Measurements from ENCODE around the gene KDM5B.

Gene KDM5B

DNA sequence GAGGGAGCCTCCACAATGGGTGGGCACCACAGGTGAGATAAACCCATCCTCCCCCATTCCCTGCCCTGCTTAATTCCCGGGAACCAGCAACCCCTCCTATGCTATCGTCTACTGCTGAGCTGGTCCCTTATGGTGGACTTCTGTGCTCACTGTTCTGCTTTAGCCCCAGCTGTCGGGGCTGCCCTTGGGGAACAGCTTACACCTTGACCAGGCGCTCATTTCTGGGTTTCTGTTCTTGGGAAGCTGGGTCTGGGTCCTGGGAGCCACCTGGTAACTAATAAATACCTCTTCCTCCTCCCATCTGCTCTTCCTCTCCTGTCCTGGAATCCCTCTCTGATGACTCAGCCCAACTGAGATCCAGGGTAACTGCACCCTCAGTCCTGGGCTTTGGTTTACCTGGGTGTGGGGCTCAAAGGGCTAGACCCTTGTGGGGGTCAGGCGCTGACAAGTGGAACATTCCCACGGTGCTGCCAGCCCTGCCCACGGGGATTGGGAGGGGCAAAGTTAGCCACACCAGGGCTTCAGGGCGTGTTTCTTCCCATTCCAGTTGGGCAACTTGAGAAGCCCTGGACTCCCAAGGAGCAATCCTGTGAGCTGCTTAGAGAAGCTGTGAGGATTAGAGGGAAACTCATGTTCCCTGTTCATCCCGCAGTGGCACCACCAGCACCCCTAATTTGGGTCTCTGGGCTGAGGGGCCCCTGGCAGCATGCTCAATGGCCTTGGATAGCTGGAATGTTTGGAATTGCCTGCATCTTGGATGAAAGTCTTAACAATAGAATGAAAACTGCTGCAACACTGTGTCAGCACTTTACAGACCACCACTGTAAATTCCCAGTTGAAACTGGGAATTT, 4.2 kb upstream of the KDM5B start:
- Histone ChIP-seq H3K36me3 (ENCODE audit: insufficient read depth, low read length) (no peaks in the 10 kb centered on the region), H3K79me2 (ENCODE audit: insufficient read depth, low read length) (no peaks in the 10 kb centered on the region), H3K4me1 (ENCODE audit: insufficient read depth, low read length) (peaks cover 16% of the 10 kb centered on the region), H3K9me3 (ENCODE audit: insufficient read depth, low read length, severe bottlenecking) (no peaks in the 10 kb centered on the region), H3K4me3 (ENCODE audit: low read depth in 1 of 2, low read length in 2 of 2) (no peak overlapping the region), H2AFZ (ENCODE audit: low read depth, low read length) (no peak overlapping the region), H3K27me3 (ENCODE audit: insufficient read depth, low read length, poor library complexity) (peaks cover 59% of the 10 kb centered on the region), H3K9ac (ENCODE audit: low read depth, low read length) (no peak overlapping the region), H3K4me2 (ENCODE audit: insufficient read depth, low read length) (no peak overlapping the region), H4K20me1 (ENCODE audit: insufficient read depth, low read length) (0 out of 2 replicates have a peak, but pooled peaks cover 3% of the 10 kb centered on the region), H3K27ac (ENCODE audit: low read length) (no peak overlapping the region)
- ATAC-seq (ENCODE audit: insufficient read depth, low read depth) (no peak), DNase-seq (no peak)
- no peak for TF ChIP-seq EZH2 (IDR thresholded peaks at IDR 0.05; ENCODE audit: borderline replicate concordance, low read depth, low read length, severe bottlenecking)
- TF ChIP-seq, protein P1, sequence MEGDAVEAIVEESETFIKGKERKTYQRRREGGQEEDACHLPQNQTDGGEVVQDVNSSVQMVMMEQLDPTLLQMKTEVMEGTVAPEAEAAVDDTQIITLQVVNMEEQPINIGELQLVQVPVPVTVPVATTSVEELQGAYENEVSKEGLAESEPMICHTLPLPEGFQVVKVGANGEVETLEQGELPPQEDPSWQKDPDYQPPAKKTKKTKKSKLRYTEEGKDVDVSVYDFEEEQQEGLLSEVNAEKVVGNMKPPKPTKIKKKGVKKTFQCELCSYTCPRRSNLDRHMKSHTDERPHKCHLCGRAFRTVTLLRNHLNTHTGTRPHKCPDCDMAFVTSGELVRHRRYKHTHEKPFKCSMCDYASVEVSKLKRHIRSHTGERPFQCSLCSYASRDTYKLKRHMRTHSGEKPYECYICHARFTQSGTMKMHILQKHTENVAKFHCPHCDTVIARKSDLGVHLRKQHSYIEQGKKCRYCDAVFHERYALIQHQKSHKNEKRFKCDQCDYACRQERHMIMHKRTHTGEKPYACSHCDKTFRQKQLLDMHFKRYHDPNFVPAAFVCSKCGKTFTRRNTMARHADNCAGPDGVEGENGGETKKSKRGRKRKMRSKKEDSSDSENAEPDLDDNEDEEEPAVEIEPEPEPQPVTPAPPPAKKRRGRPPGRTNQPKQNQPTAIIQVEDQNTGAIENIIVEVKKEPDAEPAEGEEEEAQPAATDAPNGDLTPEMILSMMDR (IDR thresholded peaks at IDR 0.05; ENCODE audit: borderline replicate concordance, extremely low read depth, low read length, poor library complexity, severe bottlenecking), result no peak

DNA sequence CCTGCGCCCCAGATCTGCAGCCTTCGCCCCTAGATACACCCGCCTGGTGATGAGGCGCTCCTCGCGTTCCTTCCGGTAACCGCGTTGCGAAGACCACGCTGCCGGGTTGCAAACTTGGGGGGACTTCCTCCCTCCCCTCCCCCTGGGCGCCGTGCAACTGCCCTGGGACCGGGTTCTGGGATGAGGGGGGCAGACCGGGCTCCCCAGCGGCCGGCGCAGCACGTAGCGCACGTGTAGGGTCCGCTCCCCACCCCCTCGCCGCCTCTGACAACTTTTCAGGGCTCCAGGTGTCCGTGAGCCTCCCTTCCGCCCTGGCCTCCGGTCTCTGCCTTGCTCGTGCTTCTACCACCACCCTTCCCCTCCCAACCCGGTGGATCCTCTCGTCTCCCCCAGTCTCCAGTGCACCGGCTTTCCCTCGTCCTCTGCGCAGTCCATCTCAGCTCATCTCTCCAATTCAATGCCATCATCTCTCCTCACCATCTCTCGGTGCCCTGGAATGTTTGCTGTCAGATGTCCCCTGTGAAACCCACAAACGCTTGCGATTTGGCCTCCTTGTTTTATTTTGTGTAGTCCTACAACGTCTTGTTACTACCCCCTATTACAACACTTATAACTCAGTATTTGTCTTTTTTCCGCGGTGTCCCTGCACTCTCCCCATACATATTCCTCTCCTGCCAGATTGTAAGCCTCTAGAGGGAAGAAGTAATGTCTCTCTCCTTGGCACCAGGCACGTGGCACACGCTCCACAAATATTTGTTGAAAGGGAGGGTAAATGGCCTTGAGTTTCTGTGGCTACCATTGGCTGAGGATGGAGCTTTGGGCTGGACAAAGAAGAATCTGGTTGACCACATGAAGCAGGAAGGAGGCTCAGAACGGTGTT, 3.3 kb upstream of the KDM5B start:
- no peak overlapping the region for H2AFZ ChIP-seq (ENCODE audit: low read depth, low read length)
- H3K27ac ChIP-seq (ENCODE audit: low read length), result no peak overlapping the region
- DNase-seq (no peak), ATAC-seq (ENCODE audit: insufficient read depth, low read depth) (0 out of 3 replicates have a peak, but pooled peaks have one; percentile 9)
- H3K4me3 ChIP-seq (ENCODE audit: low read depth in 1 of 2, low read length in 2 of 2), result 0 out of 4 replicates have a peak overlapping the region, but pooled peaks of 1 of the 2 experiments have one; percentile 30
- peaks cover 16% of the 10 kb centered on the region for H3K4me1 ChIP-seq (ENCODE audit: insufficient read depth, low read length)
- peak overlapping the region; percentile 56 for H3K4me2 ChIP-seq (ENCODE audit: insufficient read depth, low read length)
- H3K27me3 ChIP-seq (ENCODE audit: insufficient read depth, low read length, poor library complexity), result peaks cover 68% of the 10 kb centered on the region
- no peaks in the 10 kb centered on the region for H3K36me3 ChIP-seq (ENCODE audit: insufficient read depth, low read length)
- H4K20me1 ChIP-seq (ENCODE audit: insufficient read depth, low read length), result 0 out of 2 replicates have a peak, but pooled peaks cover 3% of the 10 kb centered on the region
- H3K79me2 ChIP-seq (ENCODE audit: insufficient read depth, low read length), result no peaks in the 10 kb centered on the region
- H3K9me3 ChIP-seq (ENCODE audit: insufficient read depth, low read length, severe bottlenecking), result no peaks in the 10 kb centered on the region
- H3K9ac ChIP-seq (ENCODE audit: low read depth, low read length), result no peak overlapping the region
- TF ChIP-seq, protein P1 (IDR thresholded peaks at IDR 0.05; ENCODE audit: borderline replicate concordance, extremely low read depth, low read length, poor library complexity, severe bottlenecking), result no peak
- TF ChIP-seq EZH2 (IDR thresholded peaks at IDR 0.05; ENCODE audit: borderline replicate concordance, low read depth, low read length, severe bottlenecking), result no peak

DNA sequence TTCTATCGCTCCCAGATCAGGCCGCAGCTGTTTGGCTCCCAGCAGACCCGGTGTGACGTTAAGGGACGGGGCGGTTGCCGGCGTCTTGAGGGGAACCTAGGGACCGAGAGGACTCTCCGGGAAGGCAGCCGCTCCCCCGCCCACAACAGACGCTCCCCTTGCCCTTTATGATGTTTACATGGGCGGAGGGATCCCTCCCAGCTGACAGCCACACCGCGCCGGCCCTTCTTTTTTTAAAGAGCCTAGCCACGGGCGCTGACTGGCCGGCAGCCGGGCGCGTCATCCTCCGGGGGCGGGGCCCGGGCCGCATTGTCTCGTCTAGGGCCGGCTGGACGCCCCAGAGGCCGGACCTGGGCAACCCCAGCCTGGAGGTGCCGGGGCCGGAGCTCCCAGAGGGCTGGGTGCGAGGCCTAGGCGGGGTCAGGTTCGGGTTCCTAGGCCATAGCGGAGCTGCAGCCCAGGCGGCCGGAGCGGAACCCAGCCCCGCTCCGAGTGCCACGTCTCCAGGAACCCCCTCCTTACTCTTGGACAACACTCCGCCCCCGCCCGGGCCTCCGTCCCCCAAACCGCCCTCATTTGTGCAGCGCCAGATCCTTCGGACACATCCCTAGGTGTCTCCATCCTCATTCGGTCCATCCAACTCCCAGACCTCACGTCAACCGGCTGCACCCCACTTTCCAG, 2.5 kb upstream of the KDM5B start, which contains the start of gene PCAT6:
Gene PCAT6 (plus strand): TSS at position 340 of the 681 bp plus-strand sequence.
- Histone ChIP-seq H3K9me3 (ENCODE audit: insufficient read depth, low read length, severe bottlenecking) (no peaks in the 10 kb centered on the region), H3K9ac (ENCODE audit: low read depth, low read length) (no peak within 1 kb of the TSS), H4K20me1 (ENCODE audit: insufficient read depth, low read length) (0 out of 2 replicates have a peak, but pooled peaks cover 3% of the 10 kb centered on the region), H3K27me3 (ENCODE audit: insufficient read depth, low read length, poor library complexity) (peaks cover 76% of the 10 kb centered on the region), H3K27ac (ENCODE audit: low read length) (no peak within 1 kb of the TSS), H2AFZ (ENCODE audit: low read depth, low read length) (peak within 1 kb of the TSS; percentile 33; the same call in 1 of the 2 replicates), H3K36me3 (ENCODE audit: insufficient read depth, low read length) (no peaks in the 10 kb centered on the region), H3K79me2 (ENCODE audit: insufficient read depth, low read length) (no peaks in the 10 kb centered on the region), H3K4me1 (ENCODE audit: insufficient read depth, low read length) (peaks cover 16% of the 10 kb centered on the region), H3K4me2 (ENCODE audit: insufficient read depth, low read length) (peak within 1 kb of the TSS; percentile 56), H3K4me3 (ENCODE audit: low read depth in 1 of 2, low read length in 2 of 2) (peak within 1 kb of the TSS in 1 of 2 experiments; percentile 30; a peak in 1 of 4 replicates)
- ATAC-seq (ENCODE audit: insufficient read depth, low read depth) (peak; percentile 71), DNase-seq (peak; percentile 66)
- TF ChIP-seq EZH2 (IDR thresholded peaks at IDR 0.05; ENCODE audit: borderline replicate concordance, low read depth, low read length, severe bottlenecking), result peak; percentile 82
- TF ChIP-seq, protein P1 (IDR thresholded peaks at IDR 0.05; ENCODE audit: borderline replicate concordance, extremely low read depth, low read length, poor library complexity, severe bottlenecking), result no peak
